ENCODE measurements around the gene WIPF1.

Gene WIPF1

GRCh38 chr2:174535083-174535482 is 62.5 kb downstream of the WIPF1 start:
- Mint-ChIP-seq H3K9me3 (no peaks in the 10 kb centered on the region), H3K27ac (no peak overlapping the region), H3K27me3 (no peaks in the 10 kb centered on the region), H3K36me3 (ENCODE audit: low read depth) (no peaks in the 10 kb centered on the region), H3K4me1 (ENCODE audit: low read depth) (no peaks in the 10 kb centered on the region), H3K4me3 (no peak overlapping the region)

GRCh38 chr2:174529916-174530315 is 67.7 kb downstream of the WIPF1 start:
- H3K9me3 Mint-ChIP-seq, result peaks cover 8% of the 10 kb centered on the region
- no peaks in the 10 kb centered on the region for H3K4me1 Mint-ChIP-seq (ENCODE audit: low read depth)
- H3K4me3 Mint-ChIP-seq, result no peak overlapping the region
- no peaks in the 10 kb centered on the region for H3K27me3 Mint-ChIP-seq
- H3K27ac Mint-ChIP-seq, result no peak overlapping the region
- H3K36me3 Mint-ChIP-seq (ENCODE audit: low read depth), result no peaks in the 10 kb centered on the region

GRCh38 chr2:174527959-174528358 is 69.6 kb downstream of the WIPF1 start:
- Mint-ChIP-seq H3K36me3 (ENCODE audit: low read depth) (peaks cover 4% of the 10 kb centered on the region), H3K4me3 (no peak overlapping the region), H3K9me3 (peaks cover 8% of the 10 kb centered on the region), H3K4me1 (ENCODE audit: low read depth) (peaks cover 14% of the 10 kb centered on the region), H3K27me3 (no peaks in the 10 kb centered on the region), H3K27ac (no peak overlapping the region)

GRCh38 chr2:174527101-174527721 is 70.4 kb downstream of the WIPF1 start:
- H3K36me3 Mint-ChIP-seq (ENCODE audit: low read depth), result peaks cover 4% of the 10 kb centered on the region
- peaks cover 8% of the 10 kb centered on the region for H3K9me3 Mint-ChIP-seq
- no peak overlapping the region for H3K4me3 Mint-ChIP-seq
- no peaks in the 10 kb centered on the region for H3K27me3 Mint-ChIP-seq
- H3K27ac Mint-ChIP-seq, result no peak overlapping the region
- H3K4me1 Mint-ChIP-seq (ENCODE audit: low read depth), result peaks cover 14% of the 10 kb centered on the region

- Mint-ChIP-seq H3K36me3 (ENCODE audit: low read depth) (peaks cover 4% of the 10 kb centered on the region), H3K4me1 (ENCODE audit: low read depth) (peaks cover 14% of the 10 kb centered on the region), H3K9me3 (peaks cover 8% of the 10 kb centered on the region), H3K4me3 (no peak overlapping the region), H3K27ac (no peak overlapping the region), H3K27me3 (no peaks in the 10 kb centered on the region)
Measured at GRCh38 chr2:174524527-174524926, 73.1 kb downstream of the WIPF1 start.

- peaks cover 4% of the 10 kb centered on the region for H3K9me3 Mint-ChIP-seq
- H3K4me3 Mint-ChIP-seq, result no peak overlapping the region
- H3K36me3 Mint-ChIP-seq (ENCODE audit: low read depth), result peaks cover 4% of the 10 kb centered on the region
- H3K27me3 Mint-ChIP-seq, result no peaks in the 10 kb centered on the region
- H3K4me1 Mint-ChIP-seq (ENCODE audit: low read depth), result peaks cover 14% of the 10 kb centered on the region
- H3K27ac Mint-ChIP-seq, result no peak overlapping the region
Measured at GRCh38 chr2:174522553-174522952, 75.1 kb downstream of the WIPF1 start.

- no peak overlapping the region for H3K27ac Mint-ChIP-seq
- H3K4me3 Mint-ChIP-seq, result no peak overlapping the region
- H3K36me3 Mint-ChIP-seq (ENCODE audit: low read depth), result no peaks in the 10 kb centered on the region
- H3K27me3 Mint-ChIP-seq, result no peaks in the 10 kb centered on the region
- no peaks in the 10 kb centered on the region for H3K9me3 Mint-ChIP-seq
- H3K4me1 Mint-ChIP-seq (ENCODE audit: low read depth), result peaks cover 13% of the 10 kb centered on the region
Measured at GRCh38 chr2:174518395-174518794, 79.2 kb downstream of the WIPF1 start.

- Mint-ChIP-seq H3K9me3 (peaks cover 9% of the 10 kb centered on the region), H3K4me3 (no peak overlapping the region), H3K36me3 (ENCODE audit: low read depth) (peaks cover 7% of the 10 kb centered on the region), H3K27ac (no peak overlapping the region), H3K27me3 (no peaks in the 10 kb centered on the region), H3K4me1 (ENCODE audit: low read depth) (peaks cover 18% of the 10 kb centered on the region)
Measured at GRCh38 chr2:174516501-174517378, 80.9 kb downstream of the WIPF1 start.

GRCh38 chr2:174512345-174512744 is 85.3 kb downstream of the WIPF1 start:
- Mint-ChIP-seq H3K4me1 (ENCODE audit: low read depth) (peaks cover 17% of the 10 kb centered on the region), H3K27me3 (no peaks in the 10 kb centered on the region), H3K36me3 (ENCODE audit: low read depth) (peaks cover 14% of the 10 kb centered on the region), H3K4me3 (no peak overlapping the region), H3K27ac (no peak overlapping the region), H3K9me3 (peaks cover 24% of the 10 kb centered on the region)

GRCh38 chr2:174511580-174512260 is 85.9 kb downstream of the WIPF1 start:
- peaks cover 11% of the 10 kb centered on the region for H3K4me1 Mint-ChIP-seq (ENCODE audit: low read depth)
- no peaks in the 10 kb centered on the region for H3K27me3 Mint-ChIP-seq
- no peak overlapping the region for H3K4me3 Mint-ChIP-seq
- H3K27ac Mint-ChIP-seq, result no peak overlapping the region
- peaks cover 14% of the 10 kb centered on the region for H3K36me3 Mint-ChIP-seq (ENCODE audit: low read depth)
- H3K9me3 Mint-ChIP-seq, result peaks cover 28% of the 10 kb centered on the region

- Mint-ChIP-seq H3K9me3 (peaks cover 28% of the 10 kb centered on the region), H3K36me3 (ENCODE audit: low read depth) (peaks cover 14% of the 10 kb centered on the region), H3K4me3 (no peak overlapping the region), H3K4me1 (ENCODE audit: low read depth) (peaks cover 7% of the 10 kb centered on the region), H3K27me3 (no peaks in the 10 kb centered on the region), H3K27ac (no peak overlapping the region)
Measured at GRCh38 chr2:174510583-174511189, 86.9 kb downstream of the WIPF1 start.
